CD4-positive, CD25-positive, alpha-beta regulatory T cell (primary cell): ENCODE data around the gene DBH. TPM values are rescaled to one million over a fixed set of nuclear protein-coding genes. Genes with fewer than 3 reads are reported as not detected.
A peak's percentile ranks its signal among the peaks of the same experiment; 100 is the strongest.

ENCODE experiments used
- ATAC-seq, 2 donors: fragments of 150-1000 bp; cut with Tn5 transposase; one replicate each; pipeline ENCODE4 v1.10.0; 2021; ENCODE audit warnings: low read depth in 2 of 2, moderate number of reproducible peaks in 2 of 2, moderate library complexity in 1 of 2
- DNase-seq, 3 donors: peaks; one replicate each; pipeline versions ENCODE4 v3.0.0 to v3.0.0-alpha.2; 2012 to 2022; ENCODE audit warnings: mixed read lengths in 1 of 3
- H3K27ac ChIP-seq: one replicate; pipeline ENCODE4 v1.7.0; 2013; ENCODE audit warnings: mild to moderate bottlenecking, low read length; ENCODE audit not compliant: insufficient read depth, poor library complexity, severe bottlenecking
- H3K27me3 ChIP-seq: one replicate; pipeline ENCODE4 v1.7.0; 2013; ENCODE audit warnings: low read length; ENCODE audit not compliant: control insufficient read depth, insufficient read depth
- H3K36me3 ChIP-seq: one replicate; pipeline ENCODE4 v1.7.0; 2013; ENCODE audit warnings: mild to moderate bottlenecking, low read length, moderate library complexity; ENCODE audit not compliant: control insufficient read depth, insufficient read depth
- H3K4me1 ChIP-seq: 2 replicates; pipeline ENCODE4 v1.7.0; 2013; ENCODE audit warnings: mild to moderate bottlenecking, low read length; ENCODE audit not compliant: insufficient read depth, control insufficient read depth, poor library complexity, severe bottlenecking
- H3K4me3 ChIP-seq: one replicate; pipeline ENCODE4 v1.7.0; 2013; ENCODE audit warnings: low read depth, mild to moderate bottlenecking, low read length, moderate library complexity
- H3K9me3 ChIP-seq, 2 experiments: 1 replicate in 1 of 2; 2 replicates in 1 of 2; pipeline ENCODE4 v1.7.0; 2013; ENCODE audit warnings: low read length in 2 of 2, mild to moderate bottlenecking in 1 of 2, moderate library complexity in 1 of 2; ENCODE audit not compliant: control insufficient read depth in 2 of 2
- H3K27ac Mint-ChIP-seq, 3 donors: one replicate each; pipeline ENCODE4 v1.8.0; 2020 to 2022; ENCODE audit warnings: mild to moderate bottlenecking in 3 of 3, mixed read lengths in 3 of 3, moderate library complexity in 2 of 3
- H3K27me3 Mint-ChIP-seq: one replicate; pipeline ENCODE4 v1.8.0; 2022; ENCODE audit warnings: mild to moderate bottlenecking, mixed read lengths
- H3K36me3 Mint-ChIP-seq: one replicate; pipeline ENCODE4 v1.8.0; 2020; ENCODE audit warnings: mixed read lengths
- H3K4me1 Mint-ChIP-seq, 4 donors: one replicate each; pipeline ENCODE4 v1.8.0; 2020 to 2022; ENCODE audit warnings: mixed read lengths in 4 of 4, mild to moderate bottlenecking in 1 of 4
- H3K4me3 Mint-ChIP-seq, 4 donors: one replicate each; pipeline ENCODE4 v1.8.0; 2020 to 2022; ENCODE audit warnings: mild to moderate bottlenecking in 4 of 4, mixed read lengths in 4 of 4, moderate library complexity in 3 of 4
- H3K9me3 Mint-ChIP-seq, 7 donors: one replicate each; pipeline ENCODE4 v1.8.0; 2020 to 2022; ENCODE audit warnings: mixed read lengths in 7 of 7, mild to moderate bottlenecking in 3 of 7, moderate library complexity in 2 of 7
- polyA plus RNA-seq, 4 donors: library from polyadenylated mRNA; unstranded; fragments of 300-500 nt; fragmentation: Illumina TruSeq; gene quantifications; one replicate each; pipeline ENCODE4 v1.2.3, GENCODE V29; 2021
- total RNA-seq: library from RNA; stranded (reverse); gene quantifications from one replicate; pipeline ENCODE4 v1.2.3, GENCODE V29; 2022

Gene DBH
- total and polyA plus RNA-seq, 5 donors from 2014 or later: 0.12 TPM; not detected in 4

DNA sequence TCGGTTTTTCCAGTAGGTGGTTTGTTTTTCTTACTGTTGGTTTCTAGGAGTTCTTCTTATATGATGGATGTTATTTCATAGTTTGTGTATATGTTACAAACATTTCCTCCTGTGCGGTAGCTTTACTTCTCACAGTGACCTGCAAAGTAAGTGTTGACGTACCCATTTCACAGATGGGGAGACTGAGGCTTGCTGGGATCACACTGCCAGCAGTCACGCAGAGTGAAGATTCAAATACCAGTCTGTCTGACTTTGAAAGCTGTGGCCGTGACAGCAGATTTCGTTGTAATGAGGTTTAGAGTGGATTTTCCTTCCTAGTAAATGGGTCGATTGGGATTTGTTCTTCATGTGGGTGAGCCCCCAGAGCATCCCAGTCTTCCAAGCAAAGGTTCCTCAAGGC lies 13.0 kb downstream of the DBH start:
- peaks cover 24% of the 10 kb centered on the region for H3K27me3 Mint-ChIP-seq
- no peak for ATAC-seq
- no peaks in the 10 kb centered on the region for H3K27me3 ChIP-seq
- H3K4me3 ChIP-seq: no peak overlapping the region
- no peak overlapping the region for H3K27ac Mint-ChIP-seq
- no peak overlapping the region for H3K27ac ChIP-seq
- no peaks in the 10 kb centered on the region for H3K36me3 ChIP-seq
- H3K4me1 ChIP-seq: no peaks in the 10 kb centered on the region
- peaks cover 0 to 4% (median 2%) of the 10 kb centered on the region in 4 donors for H3K4me1 Mint-ChIP-seq
- H3K36me3 Mint-ChIP-seq: no peaks in the 10 kb centered on the region
- no peak overlapping the region for H3K4me3 Mint-ChIP-seq
- no peaks in the 10 kb centered on the region for H3K9me3 ChIP-seq
- H3K9me3 Mint-ChIP-seq: peaks cover 0 to 5% (median 0%) of the 10 kb centered on the region in 7 donors
- no peak for DNase-seq

DNA sequence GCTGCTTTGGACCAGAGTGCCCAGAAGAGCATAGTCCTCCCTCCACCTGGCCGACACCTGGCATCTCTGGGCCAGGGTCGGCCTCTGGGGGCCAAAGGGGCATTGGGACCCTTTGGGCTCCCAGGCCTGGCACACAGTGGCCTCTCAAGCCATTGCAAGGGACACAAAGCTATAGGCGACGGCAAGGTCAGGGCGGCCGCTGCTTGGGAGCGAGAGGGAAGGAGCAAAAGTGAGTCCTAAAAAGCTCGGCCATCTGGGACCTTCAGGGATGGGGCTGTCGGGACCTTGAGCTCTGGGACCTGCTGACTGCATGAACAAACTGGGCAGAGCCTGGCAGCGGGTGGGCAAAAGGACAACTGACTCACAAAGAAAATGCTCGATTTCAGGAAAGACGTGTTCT lies 13.9 kb downstream of the DBH start:
- Mint-ChIP-seq H3K9me3 (peaks cover 0 to 2% (median 0%) of the 10 kb centered on the region in 7 donors), H3K36me3 (no peaks in the 10 kb centered on the region), H3K27ac (no peak overlapping the region), H3K27me3 (peaks cover 31% of the 10 kb centered on the region), H3K4me3 (no peak overlapping the region), H3K4me1 (peaks cover 0 to 4% (median 2%) of the 10 kb centered on the region in 4 donors)
- no peak overlapping the region for H3K4me3 ChIP-seq
- ATAC-seq: no peak
- no peaks in the 10 kb centered on the region for H3K9me3 ChIP-seq
- no peak overlapping the region for H3K27ac ChIP-seq
- no peaks in the 10 kb centered on the region for H3K27me3 ChIP-seq
- H3K4me1 ChIP-seq: no peaks in the 10 kb centered on the region
- H3K36me3 ChIP-seq: no peaks in the 10 kb centered on the region
- DNase-seq: no peak

GRCh38 chr9:133653638-133654037 lies 17.5 kb downstream of the DBH start:
- Mint-ChIP-seq H3K36me3 (no peaks in the 10 kb centered on the region), H3K4me1 (peaks cover 0 to 29% (median 6%) of the 10 kb centered on the region in 4 donors), H3K27me3 (peaks cover 39% of the 10 kb centered on the region), H3K9me3 (peaks cover 0 to 2% (median 0%) of the 10 kb centered on the region in 7 donors), H3K4me3 (no peak overlapping the region), H3K27ac (no peak overlapping the region)
- Histone ChIP-seq H3K27me3 (no peaks in the 10 kb centered on the region), H3K4me1 (peaks cover 9% of the 10 kb centered on the region), H3K4me3 (no peak overlapping the region), H3K36me3 (no peaks in the 10 kb centered on the region), H3K27ac (no peak overlapping the region), H3K9me3 (no peaks in the 10 kb centered on the region)
- DNase-seq (no peak), ATAC-seq (no peak)

GRCh38 chr9:133654736-133655657 lies 18.8 kb downstream of the DBH start:
- no peak overlapping the region for H3K27ac Mint-ChIP-seq
- no peak overlapping the region for H3K4me3 ChIP-seq

GRCh38 chr9:133655701-133656100 lies 19.5 kb downstream of the DBH start:
- Histone ChIP-seq H3K9me3 (no peaks in the 10 kb centered on the region), H3K4me3 (no peak overlapping the region), H3K27me3 (no peaks in the 10 kb centered on the region), H3K36me3 (no peaks in the 10 kb centered on the region), H3K4me1 (peaks cover 15% of the 10 kb centered on the region), H3K27ac (no peak overlapping the region)
- no peaks in the 10 kb centered on the region for H3K36me3 Mint-ChIP-seq
- ATAC-seq (no peak), DNase-seq (no peak)
- no peak overlapping the region for H3K27ac Mint-ChIP-seq
- H3K4me3 Mint-ChIP-seq: no peak overlapping the region
- H3K27me3 Mint-ChIP-seq: peaks cover 29% of the 10 kb centered on the region
- peaks cover 0 to 39% (median 7%) of the 10 kb centered on the region in 4 donors for H3K4me1 Mint-ChIP-seq
- no peaks in the 10 kb centered on the region for H3K9me3 Mint-ChIP-seq

More at GRCh38 chr9:133654736-133655657, 18.8 kb downstream of the DBH start:
- Mint-ChIP-seq H3K36me3 (no peaks in the 10 kb centered on the region), H3K9me3 (peaks cover 0 to under 1% (median 0%) of the 10 kb centered on the region in 7 donors), H3K27me3 (peaks cover 33% of the 10 kb centered on the region), H3K4me1 (peaks cover 0 to 38% (median 7%) of the 10 kb centered on the region in 4 donors), H3K4me3 (no peak overlapping the region)
- ATAC-seq (no peak), DNase-seq (no peak)
- Histone ChIP-seq H3K27me3 (no peaks in the 10 kb centered on the region), H3K36me3 (no peaks in the 10 kb centered on the region), H3K4me1 (peaks cover 15% of the 10 kb centered on the region), H3K9me3 (no peaks in the 10 kb centered on the region), H3K27ac (no peak overlapping the region)

GRCh38 chr9:133656211-133657119 lies 20.3 kb downstream of the DBH start:
- Histone ChIP-seq H3K4me3 (no peak overlapping the region), H3K4me1 (peaks cover 15% of the 10 kb centered on the region), H3K9me3 (no peaks in the 10 kb centered on the region), H3K36me3 (no peaks in the 10 kb centered on the region), H3K27me3 (no peaks in the 10 kb centered on the region), H3K27ac (no peak overlapping the region)
- ATAC-seq (peak; percentile 54 to 66), DNase-seq (peak in 2 of 3 donors; percentile 34 to 41)
- no peak overlapping the region for H3K27ac Mint-ChIP-seq
- H3K27me3 Mint-ChIP-seq: peaks cover 28% of the 10 kb centered on the region
- H3K36me3 Mint-ChIP-seq: no peaks in the 10 kb centered on the region
- no peaks in the 10 kb centered on the region for H3K9me3 Mint-ChIP-seq
- peak overlapping the region in 2 of 4 donors; percentile 24 to 32 for H3K4me3 Mint-ChIP-seq
- H3K4me1 Mint-ChIP-seq: peaks cover 0 to 39% (median 7%) of the 10 kb centered on the region in 4 donors

DNA sequence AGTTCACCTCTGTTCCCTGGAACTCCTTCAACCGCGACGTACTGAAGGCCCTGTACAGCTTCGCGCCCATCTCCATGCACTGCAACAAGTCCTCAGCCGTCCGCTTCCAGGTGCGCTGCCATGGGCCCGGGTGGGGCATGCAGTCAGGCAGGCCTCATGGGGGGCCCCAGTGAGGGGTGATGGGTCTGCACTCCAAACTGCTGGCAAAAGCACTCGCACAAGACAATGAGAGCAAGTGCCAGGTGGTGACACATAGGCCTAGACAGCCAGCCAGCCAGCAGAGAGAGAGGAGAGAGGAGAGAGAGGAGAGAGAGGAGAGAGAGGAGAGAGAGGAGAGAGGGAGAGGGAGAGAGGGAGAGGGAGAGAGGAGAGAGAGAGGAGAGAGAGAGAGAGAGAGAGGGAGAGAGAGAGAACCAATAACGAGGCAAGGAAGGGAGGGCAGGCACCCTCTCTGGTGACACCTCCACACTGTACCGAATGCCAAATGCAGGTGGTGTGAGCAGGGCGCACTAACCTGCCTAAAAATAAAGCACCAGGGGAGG lies 21.0 kb downstream of the DBH start:
- peak overlapping the region in 1 of 4 donors; percentile 24 for H3K4me3 Mint-ChIP-seq
- Histone ChIP-seq H3K27ac (no peak overlapping the region), H3K27me3 (no peaks in the 10 kb centered on the region), H3K36me3 (no peaks in the 10 kb centered on the region), H3K9me3 (no peaks in the 10 kb centered on the region), H3K4me1 (peaks cover 15% of the 10 kb centered on the region), H3K4me3 (no peak overlapping the region)
- no peak overlapping the region for H3K27ac Mint-ChIP-seq
- H3K4me1 Mint-ChIP-seq: peaks cover 0 to 39% (median 7%) of the 10 kb centered on the region in 4 donors
- DNase-seq: no peak
- no peaks in the 10 kb centered on the region for H3K36me3 Mint-ChIP-seq
- no peaks in the 10 kb centered on the region for H3K9me3 Mint-ChIP-seq
- ATAC-seq: no peak
- H3K27me3 Mint-ChIP-seq: peaks cover 28% of the 10 kb centered on the region
